Transverse colon (tissue), 3 donors: Measurements from ENCODE around the gene DMD.

Experiments
- EP300 ChIP-seq: sonication (generic); formaldehyde crosslinking; IDR thresholded peaks from one replicate; pipeline ENCODE4 v1.6.1; 2017; ENCODE audit warnings: antibody characterized with exemption, low read depth
- POLR2A ChIP-seq: fragments of 450-650 bp; IDR thresholded peaks from one replicate; pipeline ENCODE4 v1.6.1; 2016; ENCODE audit warnings: antibody characterized with exemption, mild to moderate bottlenecking, moderate library complexity
- POLR2AphosphoS5 ChIP-seq, 3 donors: sonication (generic); formaldehyde crosslinking; IDR thresholded peaks; one replicate each; pipeline ENCODE4 v1.6.1; 2016; ENCODE audit warnings: antibody characterized with exemption in 3 of 3

GRCh38 chrX:32370456-32371205, 840.7 kb downstream of the DMD start:
- TF ChIP-seq POLR2A (no peak), EP300 (no peak), POLR2AphosphoS5 (IDR thresholded peaks at IDR 0.05) (no peak)
